ENCODE results near the gene HLA-DPB1. TPM values are rescaled to one million over a fixed set of nuclear protein-coding genes. Genes with fewer than 3 reads are reported as not detected.

HLA-DPB1 gene
- polyA plus RNA-seq, 3 donors: 569 to 682 (median 676) TPM

DNA sequence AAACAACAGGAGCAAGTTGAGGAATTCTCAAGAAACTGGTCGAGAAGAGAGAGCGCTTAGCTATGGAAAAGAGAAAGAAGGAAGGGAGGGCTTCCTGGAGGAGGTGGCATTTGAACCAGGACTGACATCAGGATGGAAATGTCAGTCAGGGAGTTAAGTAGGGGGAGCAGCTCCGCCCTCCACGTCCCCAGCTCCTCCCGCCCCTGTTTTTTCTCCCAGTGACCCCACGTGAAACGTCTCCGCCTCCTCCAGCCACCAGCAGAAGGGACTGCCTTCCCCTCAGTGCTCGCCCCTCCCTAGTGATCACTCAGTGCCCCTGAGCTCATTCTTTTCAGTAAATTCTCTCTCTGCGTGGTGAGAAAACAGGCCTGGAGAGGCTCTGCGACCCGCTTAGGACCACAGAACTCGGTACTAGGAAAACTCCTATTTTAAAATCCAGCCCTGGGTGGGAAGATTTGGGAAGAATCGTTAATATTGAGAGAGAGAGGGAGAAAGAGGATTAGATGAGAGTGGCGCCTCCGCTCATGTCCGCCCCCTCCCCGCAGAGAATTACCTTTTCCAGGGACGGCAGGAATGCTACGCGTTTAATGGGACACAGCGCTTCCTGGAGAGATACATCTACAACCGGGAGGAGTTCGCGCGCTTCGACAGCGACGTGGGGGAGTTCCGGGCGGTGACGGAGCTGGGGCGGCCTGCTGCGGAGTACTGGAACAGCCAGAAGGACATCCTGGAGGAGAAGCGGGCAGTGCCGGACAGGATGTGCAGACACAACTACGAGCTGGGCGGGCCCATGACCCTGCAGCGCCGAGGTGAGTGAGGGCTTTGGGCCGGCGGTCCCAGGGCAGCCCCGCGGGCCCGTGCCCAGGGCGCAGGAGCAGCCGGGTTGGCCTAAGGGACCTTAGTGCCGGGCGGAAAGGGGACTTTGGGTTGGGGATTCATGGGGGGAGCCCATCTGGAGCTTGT is 4.6 kb downstream of the HLA-DPB1 start:
- peak overlapping the region in 2 of 3 experiments; percentile 11 to 95 for H3K4me3 ChIP-seq (replicated peaks in 1 of 3; ENCODE audit: low read depth in 2 of 3, low read length in 3 of 3)
- 85% methylated on average over 43 of the region's 49 CpGs for WGBS (ENCODE audit: insufficient coverage)
- H3K4me3 Mint-ChIP-seq: peak overlapping the region in 1 of 2 donors; percentile 68
- H3K79me2 ChIP-seq (ENCODE audit: insufficient read depth, low read length): peaks cover 51% of the 10 kb centered on the region
- H4K20me1 ChIP-seq (ENCODE audit: insufficient read depth, low read length): peaks cover 47% of the 10 kb centered on the region
- TF ChIP-seq CTCF (IDR thresholded peaks at IDR 0.05): no peak
- H3K9me3 Mint-ChIP-seq: no peaks in the 10 kb centered on the region
- no peak overlapping the region for H3K9ac ChIP-seq (ENCODE audit: insufficient read depth, low read length, poor library complexity, severe bottlenecking)
- no peaks in the 10 kb centered on the region for H3K27me3 ChIP-seq (ENCODE audit: control insufficient read depth in 2 of 2, insufficient read depth in 2 of 2, low read length in 2 of 2)
- peak overlapping the region; percentile 59 for H3K4me2 ChIP-seq (replicated peaks; ENCODE audit: extremely low read depth, low read length, poor library complexity, severe bottlenecking)
- H3K4me1 ChIP-seq (ENCODE audit: control insufficient read depth in 1 of 2, insufficient read depth in 2 of 2, low read length in 2 of 2): peaks cover 57 to 58% of the 10 kb centered on the region in 2 donors
- H3K27ac ChIP-seq (ENCODE audit: low read depth in 1 of 2, low read length in 2 of 2): peak overlapping the region in 1 of 2 donors; percentile 46
- H3K9me3 ChIP-seq (replicated peaks in 1 of 2; ENCODE audit: control insufficient read depth in 1 of 2, insufficient read depth in 1 of 2, low read length in 2 of 2): no peaks in the 10 kb centered on the region
- intact Hi-C loops (cut with micrococcal nuclease): loop anchor here in 1 of 2 donors (10.0 kb wide), 2 partner anchors 164 to 186 kb away; no protein-coding TSS in a partner anchor
- H3K36me3 ChIP-seq (replicated peaks in 1 of 2; ENCODE audit: control insufficient read depth in 1 of 2, insufficient read depth in 2 of 2, low read length in 2 of 2): peaks cover 41 to 49% of the 10 kb centered on the region in 2 donors
- H3K27me3 Mint-ChIP-seq (ENCODE audit: low read depth in 3 of 3): peaks cover 0 to 5% (median 4%) of the 10 kb centered on the region in 3 donors
- peaks cover 75 to 82% of the 10 kb centered on the region in 2 donors for H3K36me3 Mint-ChIP-seq
- DNase-seq: peak in 1 of 3 donors; percentile 39
- peaks cover 60% of the 10 kb centered on the region for H3K4me1 Mint-ChIP-seq
- H2AFZ ChIP-seq (ENCODE audit: insufficient read depth, low read depth, low read length, poor library complexity, severe bottlenecking): no peak overlapping the region
- peak overlapping the region in 5 of 7 donors; percentile 56 to 93 (median 75) for H3K27ac Mint-ChIP-seq

GRCh38 chr6:33081098-33081824 is 5.5 kb downstream of the HLA-DPB1 start:
- intact Hi-C loops (cut with micrococcal nuclease): loop anchor here in 1 of 2 donors (10.0 kb wide), 2 partner anchors 164 to 186 kb away; no protein-coding TSS in a partner anchor
- peaks cover 0 to 5% (median 4%) of the 10 kb centered on the region in 3 donors for H3K27me3 Mint-ChIP-seq (ENCODE audit: low read depth in 3 of 3)
- Histone ChIP-seq H3K9me3 (replicated peaks in 1 of 2; ENCODE audit: control insufficient read depth in 1 of 2, insufficient read depth in 1 of 2, low read length in 2 of 2) (no peaks in the 10 kb centered on the region), H3K4me3 (replicated peaks in 1 of 3; ENCODE audit: low read depth in 2 of 3, low read length in 3 of 3) (peak overlapping the region in 1 of 3 experiments; percentile 95), H3K36me3 (replicated peaks in 1 of 2; ENCODE audit: control insufficient read depth in 1 of 2, insufficient read depth in 2 of 2, low read length in 2 of 2) (peaks cover 50 to 57% of the 10 kb centered on the region in 2 donors), H3K4me2 (replicated peaks; ENCODE audit: extremely low read depth, low read length, poor library complexity, severe bottlenecking) (peak overlapping the region; percentile 59), H3K79me2 (ENCODE audit: insufficient read depth, low read length) (peaks cover 46% of the 10 kb centered on the region), H2AFZ (ENCODE audit: insufficient read depth, low read depth, low read length, poor library complexity, severe bottlenecking) (no peak overlapping the region), H3K4me1 (ENCODE audit: control insufficient read depth in 1 of 2, insufficient read depth in 2 of 2, low read length in 2 of 2) (peaks cover 51 to 52% of the 10 kb centered on the region in 2 donors), H3K9ac (ENCODE audit: insufficient read depth, low read length, poor library complexity, severe bottlenecking) (no peak overlapping the region), H3K27me3 (ENCODE audit: control insufficient read depth in 2 of 2, insufficient read depth in 2 of 2, low read length in 2 of 2) (no peaks in the 10 kb centered on the region), H3K27ac (ENCODE audit: low read depth in 1 of 2, low read length in 2 of 2) (peak overlapping the region in 1 of 2 donors; percentile 46), H4K20me1 (ENCODE audit: insufficient read depth, low read length) (peaks cover 53% of the 10 kb centered on the region)
- peaks cover 83 to 91% of the 10 kb centered on the region in 2 donors for H3K36me3 Mint-ChIP-seq
- H3K4me1 Mint-ChIP-seq: peaks cover 58% of the 10 kb centered on the region
- peak overlapping the region in 5 of 7 donors; percentile 38 to 76 (median 58) for H3K27ac Mint-ChIP-seq
- H3K4me3 Mint-ChIP-seq: peak overlapping the region in 1 of 2 donors; percentile 68
- H3K9me3 Mint-ChIP-seq: no peaks in the 10 kb centered on the region
- no peak for DNase-seq
- 98% methylated on average over 15 of the region's 16 CpGs for WGBS (ENCODE audit: insufficient coverage)
- TF ChIP-seq CTCF (IDR thresholded peaks at IDR 0.05): no peak
